ENCODE measurements around the gene USP32. TPM values are rescaled to one million over a fixed set of nuclear protein-coding genes. Genes with fewer than 3 reads are reported as not detected.
A peak's percentile ranks its signal among the peaks of the same experiment; 100 is the strongest.

The USP32 gene
- total and polyA plus RNA-seq, 2 donors (not counting 3 experiments of a cell fraction or from before 2014, with no cell fraction given), result 15.7 to 52.9 TPM

DNA sequence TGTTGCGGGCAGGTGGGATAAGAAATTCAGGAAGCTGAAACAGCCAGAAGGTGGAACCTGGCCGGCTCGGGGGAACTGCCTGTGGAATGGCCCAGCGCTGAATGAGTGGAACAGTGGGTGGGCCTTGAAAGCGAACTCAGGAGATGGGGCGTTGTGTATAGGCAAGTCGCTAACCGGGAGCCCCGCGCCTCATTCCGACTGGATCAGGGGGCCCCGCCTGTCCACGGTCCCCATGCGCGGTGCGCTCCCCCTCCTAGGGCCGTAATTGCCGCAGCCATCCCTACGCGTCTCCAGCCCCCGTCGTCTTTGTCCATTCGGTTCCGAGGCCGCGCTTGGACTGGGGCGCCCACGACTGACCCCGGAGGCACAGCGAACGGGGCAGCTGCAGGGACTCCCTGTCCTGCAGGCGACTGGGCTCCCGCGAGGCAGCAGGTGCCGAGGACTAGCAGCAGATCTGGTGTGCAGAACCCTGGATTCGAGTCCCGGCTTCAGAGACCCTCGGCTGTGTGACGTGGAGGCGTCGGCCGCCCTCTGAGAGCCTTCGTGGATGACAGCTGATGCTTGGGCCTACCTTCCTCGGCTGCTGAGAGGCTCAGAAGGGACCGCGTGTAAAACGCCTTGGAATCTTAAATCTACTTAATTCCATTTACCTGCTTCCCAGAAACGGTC is 253.0 kb downstream of the USP32 start:
- Histone ChIP-seq H3K36me3 (ENCODE audit: control insufficient read depth in 2 of 2, extremely low read depth in 1 of 2, insufficient read depth in 2 of 2, low read length in 2 of 2) (no peaks in the 10 kb centered on the region), H3K4me3 (replicated peaks in 1 of 3; ENCODE audit: insufficient read depth in 1 of 3, low read depth in 1 of 3, low read length in 3 of 3) (no peak overlapping the region), H3K9ac (replicated peaks; ENCODE audit: extremely low read depth, insufficient read depth, low read length) (no peak overlapping the region), H3K9me1 (replicated peaks; ENCODE audit: control insufficient read depth, extremely low read depth, insufficient read depth, low read length) (no peaks in the 10 kb centered on the region), H3K79me2 (ENCODE audit: control insufficient read depth, insufficient read depth, low read length) (peaks cover 2% of the 10 kb centered on the region), H3K4me2 (ENCODE audit: insufficient read depth, low read length) (no peak overlapping the region), H4K20me1 (replicated peaks; ENCODE audit: control insufficient read depth, extremely low read depth, insufficient read depth, low read length) (no peaks in the 10 kb centered on the region), H2AFZ (ENCODE audit: low read depth, low read length) (no peak overlapping the region), H3K27me3 (ENCODE audit: control insufficient read depth in 2 of 2, insufficient read depth in 2 of 2, low read length in 2 of 2) (peaks cover 39 to 40% of the 10 kb centered on the region in 2 experiments), H3K27ac (ENCODE audit: insufficient read depth, low read depth, low read length) (no peak overlapping the region), H3K9me3 (replicated peaks; ENCODE audit: control insufficient read depth, insufficient read depth, low read length) (no peaks in the 10 kb centered on the region), H3K4me1 (ENCODE audit: control insufficient read depth, extremely low read depth, insufficient read depth, low read length) (peaks cover 22% of the 10 kb centered on the region)
- BruUV-seq (replicated peaks), result no TSS peak
- dilution Hi-C loops (cut with MboI; ENCODE audit: extremely low pct_ligation_motif_present, low sequenced_read_pairs) (no loop called here), intact Hi-C loops (cut with micrococcal nuclease) (no loop called here)
- ChIA-PET CTCF (no interaction called here), POLR2A (no interaction called here)
- TF ChIP-seq EZH2 (IDR thresholded peaks at IDR 0.05; ENCODE audit: borderline replicate concordance, low read depth, low read length, severe bottlenecking), result peak; percentile 93
- no peak for TF ChIP-seq FOS (IDR thresholded peaks at IDR 0.05; ENCODE audit: borderline replicate concordance, insufficient read depth, low read length)
- no peak for FAIRE-seq
- DNase-seq (ENCODE audit: low read depth, low spot score), result no peak

GRCh38 chr17:60137731-60138130 is 254.2 kb downstream of the USP32 start:
- dilution Hi-C loops (cut with MboI; ENCODE audit: extremely low pct_ligation_motif_present, low sequenced_read_pairs), result no loop called here
- Histone ChIP-seq H4K20me1 (replicated peaks; ENCODE audit: control insufficient read depth, extremely low read depth, insufficient read depth, low read length) (no peaks in the 10 kb centered on the region), H3K27me3 (ENCODE audit: control insufficient read depth in 2 of 2, insufficient read depth in 2 of 2, low read length in 2 of 2) (peaks cover 39 to 40% of the 10 kb centered on the region in 2 experiments), H3K4me1 (ENCODE audit: control insufficient read depth, extremely low read depth, insufficient read depth, low read length) (peaks cover 14% of the 10 kb centered on the region), H3K9me3 (replicated peaks; ENCODE audit: control insufficient read depth, insufficient read depth, low read length) (no peaks in the 10 kb centered on the region), H3K9ac (replicated peaks; ENCODE audit: extremely low read depth, insufficient read depth, low read length) (no peak overlapping the region), H3K4me3 (replicated peaks in 1 of 3; ENCODE audit: insufficient read depth in 1 of 3, low read depth in 1 of 3, low read length in 3 of 3) (no peak overlapping the region), H3K27ac (ENCODE audit: insufficient read depth, low read depth, low read length) (no peak overlapping the region), H3K4me2 (ENCODE audit: insufficient read depth, low read length) (no peak overlapping the region), H3K36me3 (ENCODE audit: control insufficient read depth in 2 of 2, extremely low read depth in 1 of 2, insufficient read depth in 2 of 2, low read length in 2 of 2) (peaks cover 0 to 2% of the 10 kb centered on the region in 2 experiments), H2AFZ (ENCODE audit: low read depth, low read length) (no peak overlapping the region), H3K79me2 (ENCODE audit: control insufficient read depth, insufficient read depth, low read length) (peaks cover 2% of the 10 kb centered on the region), H3K9me1 (replicated peaks; ENCODE audit: control insufficient read depth, extremely low read depth, insufficient read depth, low read length) (no peaks in the 10 kb centered on the region)
- CTCF ChIA-PET, result interaction anchor here (1.1 kb wide), 1 partner anchor 13 kb away, joined by 3 read pairs; no protein-coding TSS in a partner anchor
- DNase-seq (ENCODE audit: low read depth, low spot score), result no peak
- TF ChIP-seq CTCF (IDR thresholded peaks at IDR 0.05; ENCODE audit: extremely low read depth in 1 of 2, insufficient read depth in 1 of 2, low read depth in 1 of 2, low read length in 2 of 2) (no peak), MYC (IDR thresholded peaks at IDR 0.05; ENCODE audit: low read depth, low read length) (no peak), EZH2 (IDR thresholded peaks at IDR 0.05; ENCODE audit: borderline replicate concordance, low read depth, low read length, severe bottlenecking) (no peak), POLR2A (IDR thresholded peaks at IDR 0.05; ENCODE audit: low read depth, low read length) (no peak), POLR2AphosphoS5 (IDR thresholded peaks at IDR 0.05; ENCODE audit: insufficient read depth, low read depth, low read length) (no peak), FOS (IDR thresholded peaks at IDR 0.05; ENCODE audit: borderline replicate concordance, insufficient read depth, low read length) (no peak), GATA2 (IDR thresholded peaks at IDR 0.05; ENCODE audit: insufficient read depth, insufficient read length, low read depth, low read length) (no peak), JUN (IDR thresholded peaks at IDR 0.05; ENCODE audit: borderline replicate concordance, insufficient read depth, insufficient read length, low read depth) (no peak)
- TF ChIP-seq, protein P1, sequence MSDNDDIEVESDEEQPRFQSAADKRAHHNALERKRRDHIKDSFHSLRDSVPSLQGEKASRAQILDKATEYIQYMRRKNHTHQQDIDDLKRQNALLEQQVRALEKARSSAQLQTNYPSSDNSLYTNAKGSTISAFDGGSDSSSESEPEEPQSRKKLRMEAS (IDR thresholded peaks at IDR 0.05; ENCODE audit: insufficient read depth, insufficient read length), result no peak
- POLR2A ChIA-PET, result no interaction called here
- intact Hi-C loops (cut with micrococcal nuclease), result no loop called here
- no TSS peak for BruUV-seq (replicated peaks)
- FAIRE-seq, result no peak

Measured in endothelial cell of umbilical vein (primary cell).